GM21526 (cell line): ENCODE results near the gene VMA21.

Experiments used
- ATAC-seq: cut with Tn5 transposase; IDR thresholded peaks from one replicate; pipeline ENCODE4 v1.9.1; 2021; ENCODE audit warnings: moderate library complexity; ENCODE audit not compliant: unreplicated experiment, low FRiP score

VMA21 gene, protein sequence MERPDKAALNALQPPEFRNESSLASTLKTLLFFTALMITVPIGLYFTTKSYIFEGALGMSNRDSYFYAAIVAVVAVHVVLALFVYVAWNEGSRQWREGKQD

GRCh38 chrX:151396825-151397740, at the start of gene VMA21:
Gene VMA21 (plus strand): TSS chrX:151397206. CDS start chrX:151397309, 103 bp downstream.
- peak; percentile 88 for ATAC-seq

GRCh38 chrX:151359341-151359740, 37.7 kb upstream of the VMA21 start:
- ATAC-seq: no peak

DNA sequence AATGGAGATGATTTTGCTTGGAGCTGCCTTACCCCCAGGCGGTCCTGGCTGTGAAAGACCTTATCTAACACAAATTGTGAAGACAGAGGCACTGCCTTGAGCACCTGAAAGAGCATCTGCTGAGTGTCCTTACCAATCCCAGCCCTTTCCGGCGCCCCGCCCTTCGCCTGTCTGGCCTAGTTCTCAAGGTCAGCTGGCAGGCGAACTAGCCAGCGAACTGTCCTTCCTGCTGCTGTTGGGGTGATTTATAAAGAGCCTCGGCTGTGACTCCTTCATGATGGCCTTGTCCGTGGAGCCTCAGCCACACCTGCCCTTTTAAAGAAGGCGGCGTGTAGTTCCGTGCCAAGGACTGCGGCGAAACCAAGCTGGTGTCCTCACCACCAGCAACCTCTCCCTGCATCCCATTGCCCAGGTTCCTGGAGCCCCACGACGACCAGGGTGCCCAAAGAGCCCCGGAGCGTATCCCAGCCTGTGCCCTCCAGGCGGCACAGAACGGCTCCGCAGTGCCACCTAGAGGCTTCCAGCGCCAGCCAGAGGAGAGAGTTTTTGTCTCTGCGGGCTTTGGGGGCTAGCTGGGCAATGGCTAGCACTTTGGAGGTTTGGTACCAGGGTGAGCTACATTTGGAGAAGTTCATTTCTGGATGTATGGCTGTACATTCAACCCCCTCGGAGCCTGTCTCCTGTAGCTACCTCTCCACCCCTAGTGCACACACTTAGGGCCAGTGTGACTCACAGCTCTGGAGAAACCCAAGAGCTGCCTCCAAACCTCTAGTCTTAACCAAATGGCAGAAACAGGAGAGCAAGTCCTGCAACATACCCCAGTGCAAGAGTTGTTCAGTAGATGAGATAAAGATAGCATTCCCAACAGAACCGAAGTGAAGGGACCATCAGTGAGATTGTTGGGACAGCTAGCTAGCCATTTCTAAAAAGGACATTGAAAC, 36.8 kb upstream of the VMA21 start:
- ATAC-seq: no peak

GRCh38 chrX:151363316-151363715, 33.7 kb upstream of the VMA21 start:
- ATAC-seq: no peak

GRCh38 chrX:151365579-151365978, 31.4 kb upstream of the VMA21 start:
- no peak for ATAC-seq

DNA sequence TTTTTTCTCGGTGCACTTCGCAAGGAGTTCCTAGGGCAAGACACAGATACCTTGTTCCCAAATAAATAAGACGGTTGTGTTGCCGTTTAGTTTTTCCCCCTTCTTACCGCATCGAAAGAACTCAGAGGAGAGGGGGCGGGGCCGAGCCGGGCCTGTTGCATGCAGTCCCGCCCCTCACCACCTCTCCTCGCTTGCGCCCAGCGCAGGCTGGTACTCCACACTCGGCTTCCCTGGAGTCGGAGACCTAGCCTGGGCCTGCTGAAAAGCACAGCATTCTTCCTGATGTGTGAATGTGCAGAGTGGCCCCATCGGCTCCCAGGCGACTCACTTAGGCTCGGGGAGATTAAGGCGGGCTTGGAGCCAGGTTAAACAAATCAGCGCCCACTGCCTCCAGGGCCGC, 26.1 kb upstream of the VMA21 start:
- ATAC-seq: no peak

GRCh38 chrX:151384807-151385206, 12.2 kb upstream of the VMA21 start:
- no peak for ATAC-seq

DNA sequence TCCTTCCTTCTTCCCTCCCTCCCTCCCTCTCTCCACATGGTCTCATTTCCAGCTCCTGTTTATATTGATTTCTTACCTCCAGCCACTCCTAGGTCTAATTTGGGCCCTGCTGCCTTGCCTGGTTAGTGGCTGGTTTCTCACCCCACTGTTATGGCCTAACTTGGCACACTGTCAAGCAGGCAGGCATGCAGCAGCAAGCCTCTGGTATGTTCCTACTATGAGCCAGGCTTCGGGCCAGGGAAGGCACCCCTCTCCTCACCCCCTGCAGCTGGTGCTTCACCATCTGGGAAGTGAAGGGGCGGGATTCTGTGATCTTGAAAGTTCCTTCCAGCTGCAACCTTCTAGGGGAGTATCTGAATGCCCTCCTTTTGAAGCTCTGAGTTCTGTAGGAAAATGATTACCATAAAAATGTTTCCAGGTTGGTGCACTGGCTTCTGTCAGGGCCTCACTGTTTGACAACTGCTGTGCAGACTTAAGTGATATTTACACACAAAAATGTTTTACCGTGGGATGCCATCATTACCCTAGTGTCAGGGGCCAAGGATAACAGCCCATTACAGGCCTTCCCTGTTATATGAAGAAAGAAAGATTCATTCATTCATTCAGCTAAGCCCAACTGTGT, 10.1 kb upstream of the VMA21 start:
- no peak for ATAC-seq

DNA sequence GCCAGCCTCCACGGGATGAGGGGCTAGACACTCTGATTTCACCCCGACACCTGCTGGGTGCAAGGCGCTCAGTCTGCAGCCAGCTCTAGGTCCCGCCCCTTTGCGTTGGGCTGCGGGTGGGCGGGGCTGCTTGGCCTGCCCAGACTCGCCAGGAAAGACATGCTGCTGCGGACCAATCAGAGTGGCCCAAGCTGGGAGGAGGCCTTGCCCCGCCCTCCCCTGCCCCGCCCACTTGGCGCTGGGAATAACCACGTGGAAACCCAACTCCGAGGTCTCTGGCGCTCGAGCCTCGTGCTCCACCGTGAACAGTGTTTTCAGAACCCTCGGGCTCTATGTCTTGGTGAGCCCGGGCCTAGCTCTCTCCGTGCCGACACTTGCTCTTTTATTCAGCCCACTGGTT, 5.3 kb upstream of the VMA21 start:
- ATAC-seq: no peak

- ATAC-seq: peak; percentile 44
These were observed 3.5 kb upstream of the VMA21 start for GRCh38 chrX:151393514-151393913.

GRCh38 chrX:151396042-151396824, 773 bp upstream of the VMA21 start:
- ATAC-seq: peak; percentile 24

DNA sequence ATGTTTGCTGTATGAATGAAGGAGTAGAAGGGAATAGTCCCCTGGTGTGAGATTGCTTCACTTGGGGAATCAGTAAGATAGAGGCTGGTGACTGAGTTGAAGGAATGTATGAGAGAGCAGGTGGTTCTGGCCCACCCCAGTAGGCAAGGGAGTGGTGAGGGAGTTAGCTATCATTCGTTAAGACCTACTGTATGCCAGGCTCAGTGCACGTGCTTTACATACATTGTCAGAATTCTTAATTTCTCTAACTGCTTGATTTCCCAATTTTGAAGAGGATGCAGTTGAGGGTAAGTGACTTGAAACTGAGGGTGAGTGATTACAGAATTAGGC, 700 bp downstream of the VMA21 start:
- ATAC-seq: no peak

- no peak for ATAC-seq
These were observed 1.3 kb downstream of the VMA21 start for GRCh38 chrX:151398346-151398745.

DNA sequence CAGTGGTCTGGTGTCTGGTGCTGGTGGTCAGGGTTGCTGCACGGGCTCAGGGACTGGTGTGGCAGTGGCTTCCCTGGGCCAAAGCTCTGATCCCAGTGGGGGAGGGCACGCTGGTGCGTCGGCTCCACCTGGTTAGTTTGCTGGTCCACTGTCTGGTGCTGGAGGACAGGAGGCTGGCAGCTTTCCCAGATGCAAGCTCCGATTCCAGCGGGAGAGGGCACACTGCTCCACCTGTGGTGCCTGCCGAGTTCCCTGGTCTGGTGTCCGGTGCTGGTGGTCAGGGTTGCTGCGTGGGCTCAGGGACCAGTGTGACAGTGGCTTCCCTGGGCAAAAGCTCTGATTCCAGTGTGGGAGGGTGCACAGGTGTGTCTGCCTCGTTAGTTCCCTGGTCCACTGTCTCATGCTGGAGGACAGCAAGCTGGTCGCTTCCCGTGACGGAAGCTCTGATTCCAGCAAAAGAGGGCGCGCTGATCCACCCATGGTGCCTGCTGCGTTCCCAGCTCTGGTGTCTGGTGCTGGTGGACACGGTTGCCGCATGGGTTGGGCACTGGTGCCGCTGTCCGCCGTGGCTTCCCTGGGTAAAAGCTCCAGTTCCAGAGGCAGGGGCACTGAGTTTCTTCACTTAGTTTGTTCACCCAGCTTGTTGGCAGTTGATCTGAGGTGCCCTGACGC, 5.8 kb downstream of the VMA21 start:
- no peak for ATAC-seq

DNA sequence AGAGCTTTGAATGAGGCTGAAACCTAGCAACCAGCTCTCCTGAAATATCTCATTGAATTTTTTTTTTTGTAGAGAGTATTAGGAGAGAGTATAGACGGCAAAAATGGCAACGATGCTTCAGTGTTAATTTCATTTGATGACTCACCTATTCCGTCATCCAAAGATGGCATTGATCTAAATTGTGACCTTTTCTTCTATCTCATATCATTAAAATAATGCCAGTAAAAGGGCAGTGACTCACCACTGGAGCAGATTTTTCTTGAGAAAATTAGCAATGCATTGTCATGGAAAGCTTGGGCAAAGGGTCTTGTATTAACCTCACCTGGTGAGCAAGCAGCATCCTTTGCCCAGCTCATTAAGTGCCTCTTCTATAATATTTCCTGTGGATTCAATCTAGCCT, 19.6 kb downstream of the VMA21 start:
- ATAC-seq: no peak

GRCh38 chrX:151419782-151420181, 22.8 kb downstream of the VMA21 start:
- no peak for ATAC-seq

DNA sequence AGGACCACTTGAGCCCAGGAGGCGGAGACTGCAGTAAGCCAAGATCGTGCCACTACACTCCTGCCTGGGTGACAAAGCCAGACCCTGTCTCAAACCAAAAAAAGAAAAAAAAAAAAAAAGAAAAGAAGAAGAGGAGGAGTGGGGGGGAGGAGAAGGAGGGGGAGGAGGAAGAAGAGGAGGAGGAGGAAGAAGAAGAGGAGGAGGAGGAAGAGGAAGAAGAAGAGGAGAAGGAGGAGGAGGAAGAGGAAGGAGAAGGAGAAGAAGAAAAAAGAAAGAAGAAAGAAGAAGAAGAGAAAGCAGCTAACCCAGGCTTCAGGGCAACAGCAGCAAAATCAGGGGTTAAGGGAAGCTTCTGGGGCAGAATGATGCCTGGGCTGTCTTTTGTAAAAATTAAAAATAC, 27.5 kb downstream of the VMA21 start:
- ATAC-seq: no peak

- no peak for ATAC-seq
These were observed 51.5 kb downstream of the VMA21 start for GRCh38 chrX:151448509-151448908.

DNA sequence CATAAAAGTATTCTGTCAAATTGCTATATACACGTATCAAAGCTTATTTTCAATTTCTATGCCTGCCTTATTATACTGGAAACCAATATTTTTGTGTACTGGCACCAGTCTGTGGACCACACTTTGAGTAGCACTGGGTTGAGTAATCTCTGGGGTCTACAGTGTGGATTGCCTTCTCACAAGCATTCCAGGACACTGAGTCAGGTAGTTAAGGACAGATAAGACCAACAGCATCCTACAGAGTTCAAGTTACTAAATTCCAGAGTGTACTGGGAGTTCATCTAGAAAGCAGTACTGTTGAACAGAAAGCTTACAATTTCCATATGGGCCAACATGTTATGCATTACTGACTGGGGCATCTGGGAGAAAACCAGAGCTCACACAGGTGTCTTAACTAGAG, 61.8 kb downstream of the VMA21 start:
- ATAC-seq: no peak
